ENCODE measurements around the gene MTURN.

Gene MTURN

GRCh38 chr7:30144657-30145306 is 10.0 kb downstream of the MTURN start:
- DNase-seq (ENCODE audit: low read depth) = no peak
- no peak overlapping the region for H3K4me3 ChIP-seq (replicated peaks; ENCODE audit: low read depth, low read length)
- no peak for TF ChIP-seq CTCF (IDR thresholded peaks at IDR 0.05; ENCODE audit: low read length, missing control alignments)

GRCh38 chr7:30145426-30145970 is 10.7 kb downstream of the MTURN start:
- no peak for TF ChIP-seq CTCF (IDR thresholded peaks at IDR 0.05; ENCODE audit: low read length, missing control alignments)
- H3K4me3 ChIP-seq (replicated peaks; ENCODE audit: low read depth, low read length) = no peak overlapping the region
- no peak for DNase-seq (ENCODE audit: low read depth)

- TF ChIP-seq CTCF (IDR thresholded peaks at IDR 0.05; ENCODE audit: low read length, missing control alignments) = no peak
- peak; percentile 21 for DNase-seq (ENCODE audit: low read depth)
These were observed 11.4 kb downstream of the MTURN start for GRCh38 chr7:30146127-30146612.

GRCh38 chr7:30147223-30147622 is 12.4 kb downstream of the MTURN start:
- DNase-seq (ENCODE audit: low read depth) = no peak
- no peak for TF ChIP-seq CTCF (IDR thresholded peaks at IDR 0.05; ENCODE audit: low read length, missing control alignments)
- no peak overlapping the region for H3K4me3 ChIP-seq (replicated peaks; ENCODE audit: low read depth, low read length)

More at GRCh38 chr7:30146127-30146612, 11.4 kb downstream of the MTURN start:
- H3K4me3 ChIP-seq (replicated peaks; ENCODE audit: low read depth, low read length) = no peak overlapping the region

- no peak for DNase-seq (ENCODE audit: low read depth)
- no peak for TF ChIP-seq CTCF (IDR thresholded peaks at IDR 0.05; ENCODE audit: low read length, missing control alignments)
- no peak overlapping the region for H3K4me3 ChIP-seq (replicated peaks; ENCODE audit: low read depth, low read length)
These were observed 13.0 kb downstream of the MTURN start for GRCh38 chr7:30147785-30148184.

- no peak for TF ChIP-seq CTCF (IDR thresholded peaks at IDR 0.05; ENCODE audit: low read length, missing control alignments)
- H3K4me3 ChIP-seq (replicated peaks; ENCODE audit: low read depth, low read length) = no peak overlapping the region
These were observed 13.6 kb downstream of the MTURN start for GRCh38 chr7:30148426-30148825.

More at GRCh38 chr7:30148426-30148825, 13.6 kb downstream of the MTURN start:
- DNase-seq (ENCODE audit: low read depth) = no peak

Measured in fibroblast of pulmonary artery (primary cell).